Measurements from ENCODE around the gene ABCA3.

The ABCA3 gene

GRCh38 chr16:2341456-2342447 lies 1.2 kb upstream of the ABCA3 start:
- TF ChIP-seq MAX (IDR thresholded peaks at IDR 0.05) (no peak), USF1 (IDR thresholded peaks at IDR 0.05) (no peak), NFIC (IDR thresholded peaks at IDR 0.05) (no peak), ZBTB7A (IDR thresholded peaks at IDR 0.05; ENCODE audit: low read depth) (no peak), TCF12 (IDR thresholded peaks at IDR 0.05; ENCODE audit: low read depth) (no peak), EP300 (IDR thresholded peaks at IDR 0.05; ENCODE audit: borderline replicate concordance) (no peak), TAF1 (IDR thresholded peaks at IDR 0.05; ENCODE audit: low read depth) (no peak), REST (IDR thresholded peaks at IDR 0.05; ENCODE audit: low read depth) (no peak), CREB1 (IDR thresholded peaks at IDR 0.05; ENCODE audit: low read depth) (no peak), EGR1 (IDR thresholded peaks at IDR 0.05) (no peak), YY1 (IDR thresholded peaks at IDR 0.05; ENCODE audit: low read depth) (no peak), CEBPB (IDR thresholded peaks at IDR 0.05) (no peak), RAD21 (IDR thresholded peaks at IDR 0.05; ENCODE audit: low read depth) (no peak), FOXM1 (IDR thresholded peaks at IDR 0.05; ENCODE audit: borderline replicate concordance, low read depth) (no peak), TEAD4 (IDR thresholded peaks at IDR 0.05) (no peak)

- TF ChIP-seq MAX (IDR thresholded peaks at IDR 0.05) (peak; percentile 42), NFIC (IDR thresholded peaks at IDR 0.05) (peak; percentile 71), RAD21 (IDR thresholded peaks at IDR 0.05; ENCODE audit: low read depth) (no peak), YY1 (IDR thresholded peaks at IDR 0.05; ENCODE audit: low read depth) (0 out of 2 replicates have a peak, but pooled peaks have one; percentile 33)
Measured at GRCh38 chr16:2339521-2340484, 725 bp downstream of the ABCA3 start.

GRCh38 chr16:2337431-2338296 lies 2.9 kb downstream of the ABCA3 start:
- no peak for TF ChIP-seq TEAD4 (IDR thresholded peaks at IDR 0.05)
- no peak for TF ChIP-seq ZBTB7A (IDR thresholded peaks at IDR 0.05; ENCODE audit: low read depth)
- TF ChIP-seq TCF12 (IDR thresholded peaks at IDR 0.05; ENCODE audit: low read depth): no peak
- TF ChIP-seq MAX (IDR thresholded peaks at IDR 0.05): no peak
- no peak for TF ChIP-seq CREB1 (IDR thresholded peaks at IDR 0.05; ENCODE audit: low read depth)
- TF ChIP-seq REST (IDR thresholded peaks at IDR 0.05; ENCODE audit: low read depth): no peak
- TF ChIP-seq CEBPB (IDR thresholded peaks at IDR 0.05): no peak
- no peak for TF ChIP-seq USF1 (IDR thresholded peaks at IDR 0.05)
- TF ChIP-seq RAD21 (IDR thresholded peaks at IDR 0.05; ENCODE audit: low read depth): no peak
- TF ChIP-seq FOXM1 (IDR thresholded peaks at IDR 0.05; ENCODE audit: borderline replicate concordance, low read depth): no peak
- TF ChIP-seq EGR1 (IDR thresholded peaks at IDR 0.05): no peak
- TF ChIP-seq YY1 (IDR thresholded peaks at IDR 0.05; ENCODE audit: low read depth): no peak
- no peak for TF ChIP-seq EP300 (IDR thresholded peaks at IDR 0.05; ENCODE audit: borderline replicate concordance)

- TF ChIP-seq TCF12 (IDR thresholded peaks at IDR 0.05; ENCODE audit: low read depth) (no peak), FOXM1 (IDR thresholded peaks at IDR 0.05; ENCODE audit: borderline replicate concordance, low read depth) (no peak), CREB1 (IDR thresholded peaks at IDR 0.05; ENCODE audit: low read depth) (no peak), CEBPB (IDR thresholded peaks at IDR 0.05) (no peak), TEAD4 (IDR thresholded peaks at IDR 0.05) (no peak)
Measured at GRCh38 chr16:2335286-2335895, 5.1 kb downstream of the ABCA3 start.

Data from Ishikawa (cell line).